HG02623 (cell line): ENCODE results near the gene LETM1.
A peak's percentile ranks its signal among the peaks of the same experiment; 100 is the strongest.

ENCODE experiments used
- ATAC-seq: cut with Tn5 transposase; IDR thresholded peaks from one replicate; pipeline ENCODE4 v1.9.1; 2021; ENCODE audit warnings: moderate library complexity; ENCODE audit not compliant: unreplicated experiment

Gene LETM1

GRCh38 chr4:1856071-1856942 lies at the start of gene LETM1:
Gene LETM1 (minus strand): TSS chr4:1856156. CDS start chr4:1855950, 206 bp downstream.
- peak; percentile 86 for ATAC-seq

GRCh38 chr4:1904042-1904441 lies 48.1 kb upstream of the LETM1 start:
- no peak for ATAC-seq

- no peak for ATAC-seq
Measured at GRCh38 chr4:1903035-1903434, 47.1 kb upstream of the LETM1 start.

- no peak for ATAC-seq
Measured at GRCh38 chr4:1902243-1902642, 46.3 kb upstream of the LETM1 start.

- ATAC-seq = no peak
Measured at GRCh38 chr4:1901127-1901526, 45.2 kb upstream of the LETM1 start.

- ATAC-seq = no peak
Measured at GRCh38 chr4:1900624-1901023, 44.7 kb upstream of the LETM1 start.

- ATAC-seq = no peak
Measured at GRCh38 chr4:1900087-1900433, 44.1 kb upstream of the LETM1 start.

GRCh38 chr4:1899149-1900086 lies 43.5 kb upstream of the LETM1 start:
- peak; percentile 86 for ATAC-seq

- no peak for ATAC-seq
Measured at GRCh38 chr4:1898681-1899080, 42.7 kb upstream of the LETM1 start.

GRCh38 chr4:1898007-1898406 lies 42.1 kb upstream of the LETM1 start:
- no peak for ATAC-seq

GRCh38 chr4:1896658-1896991 lies 40.7 kb upstream of the LETM1 start:
- no peak for ATAC-seq

- ATAC-seq = no peak
Measured at GRCh38 chr4:1895971-1896657, 40.2 kb upstream of the LETM1 start.

GRCh38 chr4:1890979-1891570 lies 35.1 kb upstream of the LETM1 start:
- no peak for ATAC-seq

- no peak for ATAC-seq
Measured at GRCh38 chr4:1887052-1887451, 31.1 kb upstream of the LETM1 start.

- no peak for ATAC-seq
Measured at GRCh38 chr4:1885414-1885813, 29.5 kb upstream of the LETM1 start.

GRCh38 chr4:1883583-1883982 lies 27.6 kb upstream of the LETM1 start:
- ATAC-seq = no peak

- ATAC-seq = no peak
Measured at GRCh38 chr4:1882850-1883271, 26.9 kb upstream of the LETM1 start.

- ATAC-seq = no peak
Measured at GRCh38 chr4:1880332-1880731, 24.4 kb upstream of the LETM1 start.

GRCh38 chr4:1879485-1879884 lies 23.5 kb upstream of the LETM1 start:
- ATAC-seq = no peak

- no peak for ATAC-seq
Measured at GRCh38 chr4:1874201-1874600, 18.2 kb upstream of the LETM1 start.

- no peak for ATAC-seq
Measured at GRCh38 chr4:1873776-1874175, 17.8 kb upstream of the LETM1 start.
